ENCODE results near the gene OTUB2.

DNA sequence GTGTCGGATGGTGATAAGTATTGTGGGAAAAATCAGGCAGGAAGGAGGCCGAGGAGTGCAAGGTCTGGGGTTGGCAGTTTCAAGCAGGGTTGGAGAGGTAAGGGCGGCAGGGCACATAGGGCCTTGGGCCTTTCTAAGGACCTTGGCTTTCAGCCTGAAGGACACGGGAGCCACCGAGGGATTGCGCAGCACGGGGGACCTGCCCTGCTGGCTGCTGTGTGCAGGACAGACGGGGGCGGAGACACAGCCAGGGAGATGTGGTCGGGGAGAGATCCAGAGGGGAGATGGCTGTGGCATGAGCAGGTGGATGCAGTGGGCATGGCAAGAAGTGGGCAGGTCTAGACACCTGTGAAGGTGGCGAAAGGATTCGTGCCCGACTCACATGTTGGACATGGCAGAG lies 14.7 kb downstream of the OTUB2 start:
- TF ChIP-seq EZH2 (IDR thresholded peaks at IDR 0.05; ENCODE audit: borderline replicate concordance), result no peak
- TF ChIP-seq, protein P1, sequence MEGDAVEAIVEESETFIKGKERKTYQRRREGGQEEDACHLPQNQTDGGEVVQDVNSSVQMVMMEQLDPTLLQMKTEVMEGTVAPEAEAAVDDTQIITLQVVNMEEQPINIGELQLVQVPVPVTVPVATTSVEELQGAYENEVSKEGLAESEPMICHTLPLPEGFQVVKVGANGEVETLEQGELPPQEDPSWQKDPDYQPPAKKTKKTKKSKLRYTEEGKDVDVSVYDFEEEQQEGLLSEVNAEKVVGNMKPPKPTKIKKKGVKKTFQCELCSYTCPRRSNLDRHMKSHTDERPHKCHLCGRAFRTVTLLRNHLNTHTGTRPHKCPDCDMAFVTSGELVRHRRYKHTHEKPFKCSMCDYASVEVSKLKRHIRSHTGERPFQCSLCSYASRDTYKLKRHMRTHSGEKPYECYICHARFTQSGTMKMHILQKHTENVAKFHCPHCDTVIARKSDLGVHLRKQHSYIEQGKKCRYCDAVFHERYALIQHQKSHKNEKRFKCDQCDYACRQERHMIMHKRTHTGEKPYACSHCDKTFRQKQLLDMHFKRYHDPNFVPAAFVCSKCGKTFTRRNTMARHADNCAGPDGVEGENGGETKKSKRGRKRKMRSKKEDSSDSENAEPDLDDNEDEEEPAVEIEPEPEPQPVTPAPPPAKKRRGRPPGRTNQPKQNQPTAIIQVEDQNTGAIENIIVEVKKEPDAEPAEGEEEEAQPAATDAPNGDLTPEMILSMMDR (IDR thresholded peaks at IDR 0.05; ENCODE audit: poor library complexity), result no peak
- TF ChIP-seq EZH2phosphoT487 (IDR thresholded peaks at IDR 0.05; ENCODE audit: low read depth, severe bottlenecking, unreplicated experiment), result no peak
